ENCODE measurements around the gene OBP2A.

The OBP2A gene

DNA sequence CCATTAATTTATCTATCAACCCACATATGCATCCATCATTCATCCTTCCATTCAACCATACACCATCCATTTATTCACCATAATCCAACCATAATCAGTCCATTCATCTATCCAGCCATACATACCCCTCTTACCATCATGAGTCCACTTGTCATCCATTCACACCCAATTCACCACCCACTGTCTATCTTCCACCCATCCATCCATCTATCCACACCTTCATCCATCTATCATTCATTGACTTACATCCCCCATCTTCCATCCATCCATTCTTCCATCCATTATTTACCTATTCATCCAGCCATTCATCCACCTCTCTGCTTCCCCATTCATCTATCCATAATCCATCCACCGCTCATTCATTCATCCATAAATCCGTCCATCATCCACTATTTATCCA, 33.4 kb downstream of the OBP2A start:
- TF ChIP-seq, protein P1, sequence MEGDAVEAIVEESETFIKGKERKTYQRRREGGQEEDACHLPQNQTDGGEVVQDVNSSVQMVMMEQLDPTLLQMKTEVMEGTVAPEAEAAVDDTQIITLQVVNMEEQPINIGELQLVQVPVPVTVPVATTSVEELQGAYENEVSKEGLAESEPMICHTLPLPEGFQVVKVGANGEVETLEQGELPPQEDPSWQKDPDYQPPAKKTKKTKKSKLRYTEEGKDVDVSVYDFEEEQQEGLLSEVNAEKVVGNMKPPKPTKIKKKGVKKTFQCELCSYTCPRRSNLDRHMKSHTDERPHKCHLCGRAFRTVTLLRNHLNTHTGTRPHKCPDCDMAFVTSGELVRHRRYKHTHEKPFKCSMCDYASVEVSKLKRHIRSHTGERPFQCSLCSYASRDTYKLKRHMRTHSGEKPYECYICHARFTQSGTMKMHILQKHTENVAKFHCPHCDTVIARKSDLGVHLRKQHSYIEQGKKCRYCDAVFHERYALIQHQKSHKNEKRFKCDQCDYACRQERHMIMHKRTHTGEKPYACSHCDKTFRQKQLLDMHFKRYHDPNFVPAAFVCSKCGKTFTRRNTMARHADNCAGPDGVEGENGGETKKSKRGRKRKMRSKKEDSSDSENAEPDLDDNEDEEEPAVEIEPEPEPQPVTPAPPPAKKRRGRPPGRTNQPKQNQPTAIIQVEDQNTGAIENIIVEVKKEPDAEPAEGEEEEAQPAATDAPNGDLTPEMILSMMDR (conservative IDR thresholded peaks at IDR 0.05; ENCODE audit: low read length) = no peak
- DNase-seq (ENCODE audit: low read depth) = no peak
- H3K4me3 ChIP-seq (ENCODE audit: low read length) = no peak overlapping the region

DNA sequence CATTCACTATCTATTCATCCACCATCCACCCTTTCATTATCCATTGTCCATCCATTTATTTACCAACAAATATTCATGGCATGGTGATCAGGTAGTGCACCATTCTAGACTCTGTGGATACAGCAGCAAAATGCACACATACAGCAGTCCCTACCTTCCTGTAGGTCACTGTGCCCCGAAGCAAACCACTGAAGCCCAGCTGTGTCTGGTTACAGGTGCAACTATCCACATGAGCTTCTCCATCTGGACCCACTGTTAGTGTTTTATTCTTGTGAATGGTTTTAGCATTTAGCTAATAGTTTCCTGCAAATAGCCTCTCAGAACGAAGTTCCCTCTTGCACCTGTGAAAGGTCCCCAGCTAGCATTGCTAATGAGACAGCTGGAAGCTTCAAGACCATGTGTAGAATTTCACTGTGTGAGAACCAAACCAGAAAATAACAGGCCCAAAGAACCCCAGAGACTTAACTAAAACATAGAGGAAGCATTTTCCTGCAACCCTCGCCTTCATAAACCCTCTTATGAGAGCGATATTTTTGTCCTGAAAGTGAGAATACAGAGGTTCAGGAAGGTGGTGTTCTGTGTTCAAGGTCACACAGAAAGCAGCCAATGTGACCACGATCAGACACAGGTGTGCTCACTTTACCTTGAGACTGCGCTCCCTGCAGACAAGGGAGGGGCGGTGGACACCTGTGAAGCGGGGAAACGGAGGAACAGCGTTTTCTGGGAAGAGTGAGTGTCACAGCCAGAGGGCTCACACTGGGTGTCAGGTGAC, 34.1 kb downstream of the OBP2A start:
- TF ChIP-seq, protein P1 (conservative IDR thresholded peaks at IDR 0.05; ENCODE audit: low read length) = no peak
- no peak overlapping the region for H3K4me3 ChIP-seq (ENCODE audit: low read length)
- no peak for DNase-seq (ENCODE audit: low read depth)

DNA sequence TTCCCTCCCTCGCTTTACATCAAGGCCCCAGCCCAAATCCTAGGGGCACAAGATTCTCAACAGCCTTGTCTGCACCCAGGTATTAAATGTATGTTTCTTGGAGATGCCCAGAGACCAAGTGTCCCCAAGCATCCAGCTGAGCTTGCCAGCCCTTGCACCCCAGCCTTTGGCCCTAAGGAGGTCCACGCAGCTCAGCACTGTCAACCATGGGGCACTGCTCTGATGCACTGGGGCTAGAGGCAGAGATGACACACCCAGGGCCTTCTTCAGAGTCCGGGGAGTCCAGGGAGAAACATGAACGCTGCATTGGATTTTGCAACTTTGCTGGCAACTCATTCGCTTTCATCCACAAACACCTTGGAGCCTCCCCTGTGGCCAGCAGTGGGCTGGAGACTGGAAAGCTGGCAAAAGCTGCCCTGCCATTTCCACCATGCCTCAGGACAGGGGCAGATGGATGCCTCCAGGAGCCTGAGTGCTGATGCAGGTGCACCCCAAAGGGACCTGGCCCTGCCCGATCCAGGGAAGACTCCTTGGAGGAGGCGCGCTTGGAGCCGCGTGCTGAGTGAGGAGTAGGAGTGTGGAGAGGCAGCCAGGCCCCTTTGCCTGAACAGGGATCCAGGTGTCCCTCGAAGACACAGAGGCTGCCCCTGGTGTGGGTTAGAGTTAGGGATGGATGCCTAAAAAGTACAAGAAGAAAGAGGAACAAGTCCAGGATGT, 34.9 kb downstream of the OBP2A start:
- no peak for DNase-seq (ENCODE audit: low read depth)
- H3K4me3 ChIP-seq (ENCODE audit: low read length) = no peak overlapping the region
- TF ChIP-seq, protein P1 (conservative IDR thresholded peaks at IDR 0.05; ENCODE audit: low read length) = no peak

DNA sequence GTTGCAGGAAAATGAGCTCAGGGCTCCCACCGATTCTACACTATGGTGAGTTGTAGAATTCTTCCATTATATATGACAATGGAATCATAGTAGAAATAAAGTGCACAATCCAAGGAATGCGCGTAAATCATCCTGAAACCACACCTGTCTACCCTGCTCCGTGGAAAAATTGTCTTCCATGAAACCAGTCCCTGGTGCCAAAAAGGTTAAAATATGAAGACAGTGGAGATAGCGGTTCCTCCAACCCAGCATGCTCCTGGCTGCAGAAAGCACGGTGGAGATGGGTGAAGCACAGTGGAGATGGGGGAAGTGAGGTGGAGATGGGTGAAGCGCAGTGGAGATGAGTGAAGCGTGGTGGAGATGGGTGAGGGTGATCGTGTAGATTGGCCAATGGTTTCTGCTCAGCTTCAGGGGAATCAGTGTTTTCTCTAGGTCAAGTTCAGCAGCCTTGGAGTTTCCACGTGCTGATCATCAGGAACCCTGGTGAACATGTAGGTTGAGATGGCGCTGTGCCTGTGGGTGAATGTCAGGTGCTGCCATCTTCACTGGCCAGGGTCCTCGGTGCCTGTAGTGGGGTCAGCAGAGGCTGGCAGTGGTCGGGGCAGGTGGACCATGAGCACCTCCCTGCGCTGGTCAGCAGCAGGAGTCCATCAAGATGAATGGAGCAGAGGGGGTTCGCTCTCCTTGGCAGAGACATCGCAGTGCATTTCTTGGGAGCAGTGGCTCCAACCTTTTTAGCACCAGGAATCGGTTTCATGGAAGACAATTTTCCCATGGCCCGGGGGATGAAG, 35.9 kb downstream of the OBP2A start:
- no peak for DNase-seq (ENCODE audit: low read depth)
- H3K4me3 ChIP-seq (ENCODE audit: low read length) = no peak overlapping the region
- TF ChIP-seq, protein P1 (conservative IDR thresholded peaks at IDR 0.05; ENCODE audit: low read length) = no peak

DNA sequence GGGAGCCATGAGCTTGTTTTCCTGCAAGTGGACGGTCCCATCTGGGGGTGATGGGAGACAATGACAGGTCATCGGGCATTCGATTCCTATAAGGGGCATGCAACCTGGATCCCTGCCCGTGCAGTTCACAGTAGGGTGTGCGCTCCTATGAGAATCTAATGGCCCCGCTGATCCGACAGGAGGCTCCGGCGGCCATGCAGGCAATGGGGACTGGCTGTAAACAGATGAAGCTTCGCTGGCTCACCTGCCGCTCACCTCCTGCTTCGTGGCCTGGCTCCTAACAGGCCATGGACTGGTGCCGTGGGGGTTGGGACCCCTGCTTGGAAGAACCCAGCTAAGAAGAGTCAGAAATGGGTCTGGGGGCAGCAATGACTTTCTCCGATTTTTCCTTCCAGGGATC, 36.6 kb downstream of the OBP2A start:
- no peak for DNase-seq (ENCODE audit: low read depth)
- TF ChIP-seq, protein P1 (conservative IDR thresholded peaks at IDR 0.05; ENCODE audit: low read length) = no peak
- no peak overlapping the region for H3K4me3 ChIP-seq (ENCODE audit: low read length)

DNA sequence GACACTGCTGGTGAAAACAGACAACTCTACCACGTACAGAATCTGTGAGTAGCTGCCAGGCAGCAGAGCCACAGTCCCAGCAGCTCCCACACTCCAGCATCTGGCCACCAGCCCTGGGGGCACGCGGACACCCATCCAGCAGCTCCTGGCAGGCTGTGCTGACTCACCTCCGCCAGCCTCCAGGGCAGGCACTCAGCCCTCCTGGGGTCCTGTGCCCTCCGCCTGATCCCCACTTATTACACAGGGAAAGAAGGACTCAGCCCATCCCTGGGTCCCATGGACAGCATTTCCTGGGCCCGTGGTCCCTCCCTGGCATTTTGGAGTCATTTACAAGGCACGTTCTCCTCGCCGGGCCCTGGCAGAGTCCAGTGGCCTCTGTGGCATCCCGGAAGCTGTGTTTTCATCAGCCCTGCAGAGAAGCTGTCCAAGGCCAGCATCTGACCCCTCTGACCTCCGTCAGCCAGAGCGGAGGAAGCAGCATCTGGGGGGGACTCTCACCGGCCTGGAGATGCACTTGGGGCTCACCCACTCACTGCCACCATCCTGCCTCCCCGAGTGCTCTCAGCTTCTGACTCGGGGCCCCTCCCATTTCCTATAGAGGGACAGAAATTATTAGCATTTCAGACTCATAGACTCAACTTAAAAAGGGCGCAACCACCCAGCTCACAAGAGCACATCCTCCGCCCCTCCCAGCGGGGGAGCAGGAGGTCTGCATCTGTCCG, 37.2 kb downstream of the OBP2A start:
- no peak overlapping the region for H3K4me3 ChIP-seq (ENCODE audit: low read length)
- no peak for DNase-seq (ENCODE audit: low read depth)
- TF ChIP-seq, protein P1 (conservative IDR thresholded peaks at IDR 0.05; ENCODE audit: low read length) = no peak
